ENCODE measurements around the gene KCNIP1.

GRCh38 chr5:170715141-170715540, 211.3 kb downstream of the KCNIP1 start:
- TF ChIP-seq, protein P1, sequence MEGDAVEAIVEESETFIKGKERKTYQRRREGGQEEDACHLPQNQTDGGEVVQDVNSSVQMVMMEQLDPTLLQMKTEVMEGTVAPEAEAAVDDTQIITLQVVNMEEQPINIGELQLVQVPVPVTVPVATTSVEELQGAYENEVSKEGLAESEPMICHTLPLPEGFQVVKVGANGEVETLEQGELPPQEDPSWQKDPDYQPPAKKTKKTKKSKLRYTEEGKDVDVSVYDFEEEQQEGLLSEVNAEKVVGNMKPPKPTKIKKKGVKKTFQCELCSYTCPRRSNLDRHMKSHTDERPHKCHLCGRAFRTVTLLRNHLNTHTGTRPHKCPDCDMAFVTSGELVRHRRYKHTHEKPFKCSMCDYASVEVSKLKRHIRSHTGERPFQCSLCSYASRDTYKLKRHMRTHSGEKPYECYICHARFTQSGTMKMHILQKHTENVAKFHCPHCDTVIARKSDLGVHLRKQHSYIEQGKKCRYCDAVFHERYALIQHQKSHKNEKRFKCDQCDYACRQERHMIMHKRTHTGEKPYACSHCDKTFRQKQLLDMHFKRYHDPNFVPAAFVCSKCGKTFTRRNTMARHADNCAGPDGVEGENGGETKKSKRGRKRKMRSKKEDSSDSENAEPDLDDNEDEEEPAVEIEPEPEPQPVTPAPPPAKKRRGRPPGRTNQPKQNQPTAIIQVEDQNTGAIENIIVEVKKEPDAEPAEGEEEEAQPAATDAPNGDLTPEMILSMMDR (optimal IDR thresholded peaks at IDR 0.05 in 1 of 3, IDR thresholded peaks at IDR 0.05 in 1 of 3, conservative IDR thresholded peaks at IDR 0.05 in 1 of 3; ENCODE audit: extremely low read depth in 1 of 3, insufficient read depth in 2 of 3, low read length in 3 of 3) = no peak
- TF ChIP-seq EZH2 (IDR thresholded peaks at IDR 0.05; ENCODE audit: low read length) = no peak

All from keratinocyte (primary cell).